ENCODE results near the gene HS1BP3. TPM values are rescaled to one million over a fixed set of nuclear protein-coding genes. Genes with fewer than 3 reads are reported as not detected.

HS1BP3 gene
- total RNA-seq, 1 donor from 2014 or later, result 21.0 TPM

DNA sequence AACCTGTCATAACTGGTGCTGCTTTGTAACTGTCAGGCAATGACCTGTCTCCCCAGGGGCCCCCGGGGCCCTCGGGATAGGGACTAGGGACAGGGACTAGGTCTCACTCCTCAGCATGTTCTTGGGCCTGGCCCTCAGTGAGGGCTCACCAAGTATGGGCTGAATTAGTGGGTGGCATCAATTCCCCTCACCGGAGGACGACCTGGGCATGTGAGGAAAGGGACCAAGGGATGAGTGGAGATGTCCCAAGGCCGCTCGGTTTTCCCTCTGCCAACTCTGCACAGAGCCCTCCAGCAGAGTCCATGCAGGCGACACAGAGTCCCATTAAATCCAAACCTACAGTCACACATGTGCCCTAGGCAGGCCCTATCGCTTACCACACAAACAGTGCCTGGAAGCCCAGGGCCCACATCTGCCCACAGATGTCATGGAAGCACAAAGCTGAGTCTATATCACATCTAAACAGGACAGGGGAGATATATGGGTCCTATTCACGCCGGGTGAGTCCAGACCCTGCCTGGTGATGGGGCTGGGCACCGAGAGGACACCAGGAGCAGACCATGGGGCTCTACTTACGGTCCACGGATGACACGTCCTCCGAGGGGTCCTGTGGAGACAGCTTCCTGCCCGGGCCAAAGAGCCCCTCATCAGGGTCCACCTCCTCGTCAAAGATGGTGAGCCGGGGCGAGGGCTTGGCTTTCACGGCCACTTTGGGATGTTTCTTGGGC, 26.6 kb downstream of the HS1BP3 start:
- Histone ChIP-seq H3K4me3 (ENCODE audit: insufficient read depth, low read depth, low read length) (no peak overlapping the region), H3K9ac (ENCODE audit: low read length) (no peak overlapping the region), H3K79me2 (ENCODE audit: insufficient read depth, low read length) (no peaks in the 10 kb centered on the region), H3K27me3 (ENCODE audit: insufficient read depth, low read length) (no peaks in the 10 kb centered on the region), H3K27ac (ENCODE audit: low read depth, low read length) (no peak overlapping the region), H3K4me2 (ENCODE audit: low read length) (no peak overlapping the region), H3K36me3 (ENCODE audit: insufficient read depth, low read length) (no peaks in the 10 kb centered on the region), H3K4me1 (ENCODE audit: insufficient read depth, low read length) (peaks cover 5% of the 10 kb centered on the region), H4K20me1 (ENCODE audit: insufficient read depth, low read length) (no peaks in the 10 kb centered on the region), H2AFZ (ENCODE audit: low read depth, low read length) (no peak overlapping the region), H3K9me3 (ENCODE audit: insufficient read depth, low read depth, low read length) (no peaks in the 10 kb centered on the region)
- no peaks in the 10 kb centered on the region for H3K9me3 Mint-ChIP-seq (ENCODE audit: unreplicated experiment)
- peaks cover 8% of the 10 kb centered on the region for H3K4me1 Mint-ChIP-seq (ENCODE audit: low read depth, unreplicated experiment)
- H3K36me3 Mint-ChIP-seq (ENCODE audit: low read depth, unreplicated experiment), result peaks cover 12% of the 10 kb centered on the region
- FAIRE-seq (no peak), DNase-seq (ENCODE audit: low read depth) (no peak)
- no peak overlapping the region for H3K4me3 Mint-ChIP-seq (ENCODE audit: unreplicated experiment)
- no peak for TF ChIP-seq EZH2 (IDR thresholded peaks at IDR 0.05; ENCODE audit: insufficient read depth, low read length)
- TF ChIP-seq, protein P1, sequence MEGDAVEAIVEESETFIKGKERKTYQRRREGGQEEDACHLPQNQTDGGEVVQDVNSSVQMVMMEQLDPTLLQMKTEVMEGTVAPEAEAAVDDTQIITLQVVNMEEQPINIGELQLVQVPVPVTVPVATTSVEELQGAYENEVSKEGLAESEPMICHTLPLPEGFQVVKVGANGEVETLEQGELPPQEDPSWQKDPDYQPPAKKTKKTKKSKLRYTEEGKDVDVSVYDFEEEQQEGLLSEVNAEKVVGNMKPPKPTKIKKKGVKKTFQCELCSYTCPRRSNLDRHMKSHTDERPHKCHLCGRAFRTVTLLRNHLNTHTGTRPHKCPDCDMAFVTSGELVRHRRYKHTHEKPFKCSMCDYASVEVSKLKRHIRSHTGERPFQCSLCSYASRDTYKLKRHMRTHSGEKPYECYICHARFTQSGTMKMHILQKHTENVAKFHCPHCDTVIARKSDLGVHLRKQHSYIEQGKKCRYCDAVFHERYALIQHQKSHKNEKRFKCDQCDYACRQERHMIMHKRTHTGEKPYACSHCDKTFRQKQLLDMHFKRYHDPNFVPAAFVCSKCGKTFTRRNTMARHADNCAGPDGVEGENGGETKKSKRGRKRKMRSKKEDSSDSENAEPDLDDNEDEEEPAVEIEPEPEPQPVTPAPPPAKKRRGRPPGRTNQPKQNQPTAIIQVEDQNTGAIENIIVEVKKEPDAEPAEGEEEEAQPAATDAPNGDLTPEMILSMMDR (IDR thresholded peaks at IDR 0.05; ENCODE audit: insufficient read depth, low read depth, low read length), result no peak
- H3K27me3 Mint-ChIP-seq (ENCODE audit: low read depth, unreplicated experiment), result peaks cover 2% of the 10 kb centered on the region
- H3K27ac Mint-ChIP-seq (ENCODE audit: unreplicated experiment), result no peak overlapping the region

GRCh38 chr2:20623741-20624155, 27.1 kb downstream of the HS1BP3 start:
- H3K4me3 Mint-ChIP-seq (ENCODE audit: unreplicated experiment), result no peak overlapping the region
- no peaks in the 10 kb centered on the region for H4K20me1 ChIP-seq (ENCODE audit: insufficient read depth, low read length)
- no peak overlapping the region for H3K27ac ChIP-seq (ENCODE audit: low read depth, low read length)
- H3K4me1 ChIP-seq (ENCODE audit: insufficient read depth, low read length), result peaks cover 5% of the 10 kb centered on the region
- H3K36me3 Mint-ChIP-seq (ENCODE audit: low read depth, unreplicated experiment), result peaks cover 12% of the 10 kb centered on the region
- H3K4me3 ChIP-seq (ENCODE audit: insufficient read depth, low read depth, low read length), result no peak overlapping the region
- no peaks in the 10 kb centered on the region for H3K27me3 ChIP-seq (ENCODE audit: insufficient read depth, low read length)
- TF ChIP-seq, protein P1 (IDR thresholded peaks at IDR 0.05; ENCODE audit: insufficient read depth, low read depth, low read length), result no peak
- H3K9ac ChIP-seq (ENCODE audit: low read length), result no peak overlapping the region
- H3K79me2 ChIP-seq (ENCODE audit: insufficient read depth, low read length), result no peaks in the 10 kb centered on the region
- no peaks in the 10 kb centered on the region for H3K36me3 ChIP-seq (ENCODE audit: insufficient read depth, low read length)
- DNase-seq (ENCODE audit: low read depth), result no peak
- H3K27me3 Mint-ChIP-seq (ENCODE audit: low read depth, unreplicated experiment), result peaks cover 2% of the 10 kb centered on the region
- H2AFZ ChIP-seq (ENCODE audit: low read depth, low read length), result no peak overlapping the region
- H3K4me2 ChIP-seq (ENCODE audit: low read length), result no peak overlapping the region
- H3K4me1 Mint-ChIP-seq (ENCODE audit: low read depth, unreplicated experiment), result peaks cover 9% of the 10 kb centered on the region
- H3K27ac Mint-ChIP-seq (ENCODE audit: unreplicated experiment), result no peak overlapping the region
- H3K9me3 ChIP-seq (ENCODE audit: insufficient read depth, low read depth, low read length), result no peaks in the 10 kb centered on the region
- no peaks in the 10 kb centered on the region for H3K9me3 Mint-ChIP-seq (ENCODE audit: unreplicated experiment)
- no peak for FAIRE-seq

DNA sequence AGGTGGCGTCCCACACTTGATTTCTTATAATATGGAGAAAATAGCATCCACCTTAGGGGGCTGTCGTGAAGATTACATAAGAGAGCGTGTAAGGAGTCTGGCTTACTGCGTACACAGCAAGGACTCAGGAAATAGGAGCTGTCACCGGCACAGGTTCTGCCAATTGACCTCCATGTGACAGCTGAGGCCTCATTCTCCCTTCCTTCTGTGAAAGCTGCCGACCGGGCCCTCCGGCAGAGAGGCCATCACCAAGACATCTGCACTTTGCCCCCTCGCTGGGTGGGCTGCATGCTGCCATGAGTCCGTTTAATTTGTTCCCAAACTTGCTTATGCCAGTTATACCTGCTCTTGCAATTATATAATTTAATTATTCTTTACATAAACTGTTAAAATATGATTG, 27.7 kb downstream of the HS1BP3 start:
- FAIRE-seq, result no peak
- Mint-ChIP-seq H3K9me3 (ENCODE audit: unreplicated experiment) (no peaks in the 10 kb centered on the region), H3K27ac (ENCODE audit: unreplicated experiment) (no peak overlapping the region), H3K4me1 (ENCODE audit: low read depth, unreplicated experiment) (peaks cover 9% of the 10 kb centered on the region), H3K36me3 (ENCODE audit: low read depth, unreplicated experiment) (peaks cover 12% of the 10 kb centered on the region), H3K4me3 (ENCODE audit: unreplicated experiment) (no peak overlapping the region), H3K27me3 (ENCODE audit: low read depth, unreplicated experiment) (peaks cover 2% of the 10 kb centered on the region)
- Histone ChIP-seq H3K4me1 (ENCODE audit: insufficient read depth, low read length) (peaks cover 7% of the 10 kb centered on the region), H3K4me2 (ENCODE audit: low read length) (no peak overlapping the region), H3K4me3 (ENCODE audit: insufficient read depth, low read depth, low read length) (no peak overlapping the region), H3K79me2 (ENCODE audit: insufficient read depth, low read length) (no peaks in the 10 kb centered on the region), H3K27ac (ENCODE audit: low read depth, low read length) (no peak overlapping the region), H3K36me3 (ENCODE audit: insufficient read depth, low read length) (no peaks in the 10 kb centered on the region), H3K9ac (ENCODE audit: low read length) (no peak overlapping the region), H4K20me1 (ENCODE audit: insufficient read depth, low read length) (no peaks in the 10 kb centered on the region), H3K27me3 (ENCODE audit: insufficient read depth, low read length) (no peaks in the 10 kb centered on the region), H3K9me3 (ENCODE audit: insufficient read depth, low read depth, low read length) (no peaks in the 10 kb centered on the region), H2AFZ (ENCODE audit: low read depth, low read length) (no peak overlapping the region)
- no peak for DNase-seq (ENCODE audit: low read depth)
- TF ChIP-seq, protein P1 (IDR thresholded peaks at IDR 0.05; ENCODE audit: insufficient read depth, low read depth, low read length), result no peak
- TF ChIP-seq EZH2 (IDR thresholded peaks at IDR 0.05; ENCODE audit: insufficient read depth, low read length), result no peak

Measured in astrocyte (in vitro differentiated cells and primary cell).